HuH-7 (cell line): Measurements from ENCODE around the gene RAB28.

Experiments
- DNase-seq: peaks from one replicate; pipeline ENCODE4 v3.0.0; 2011; ENCODE audit warnings: low spot score

The RAB28 gene

GRCh38 chr4:13509442-13509841 lies 25.3 kb upstream of the RAB28 start:
- DNase-seq: no peak

DNA sequence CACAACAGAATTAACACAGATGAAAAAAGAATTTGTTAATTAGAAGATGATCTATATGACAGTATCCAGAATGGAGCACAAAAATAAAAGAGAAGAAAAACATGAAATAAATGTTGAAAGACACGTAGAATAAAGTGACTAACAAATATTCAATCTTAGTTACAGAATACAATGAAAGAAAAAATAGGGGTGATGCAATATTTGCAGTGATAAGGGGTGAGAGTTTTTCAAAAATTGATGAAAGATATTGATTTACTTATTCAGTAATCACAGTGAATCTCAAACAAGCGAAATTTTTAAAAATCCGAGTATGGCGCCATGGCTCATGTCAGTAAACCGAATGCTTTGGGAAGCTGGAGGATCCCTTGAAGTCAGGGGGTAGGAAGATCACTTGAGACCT lies 20.2 kb upstream of the RAB28 start:
- no peak for DNase-seq

DNA sequence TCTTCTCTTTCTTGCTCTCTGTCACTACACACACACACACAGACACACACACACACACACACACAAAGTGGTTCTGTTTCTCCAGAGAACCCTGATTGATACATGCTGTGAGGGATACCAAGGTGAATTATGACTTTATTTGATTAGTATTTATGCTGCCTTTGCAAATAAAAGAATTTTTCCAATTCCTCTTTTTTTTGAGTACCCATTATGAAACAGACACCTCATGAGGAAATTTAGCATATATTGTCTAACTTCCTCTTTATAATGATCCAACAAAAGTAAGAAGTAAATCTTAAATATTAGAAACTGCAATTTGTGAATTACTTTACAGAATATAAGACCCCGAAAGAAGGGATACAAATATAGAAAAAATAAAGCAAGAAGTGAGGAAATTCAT lies 14.3 kb upstream of the RAB28 start:
- DNase-seq: no peak

GRCh38 chr4:13496605-13497004 lies 12.5 kb upstream of the RAB28 start:
- DNase-seq: no peak

GRCh38 chr4:13495753-13496152 lies 11.6 kb upstream of the RAB28 start:
- DNase-seq: no peak

- DNase-seq: no peak
These were observed 9.7 kb upstream of the RAB28 start for GRCh38 chr4:13493793-13494192.

GRCh38 chr4:13492747-13493146 lies 8.6 kb upstream of the RAB28 start:
- no peak for DNase-seq

DNA sequence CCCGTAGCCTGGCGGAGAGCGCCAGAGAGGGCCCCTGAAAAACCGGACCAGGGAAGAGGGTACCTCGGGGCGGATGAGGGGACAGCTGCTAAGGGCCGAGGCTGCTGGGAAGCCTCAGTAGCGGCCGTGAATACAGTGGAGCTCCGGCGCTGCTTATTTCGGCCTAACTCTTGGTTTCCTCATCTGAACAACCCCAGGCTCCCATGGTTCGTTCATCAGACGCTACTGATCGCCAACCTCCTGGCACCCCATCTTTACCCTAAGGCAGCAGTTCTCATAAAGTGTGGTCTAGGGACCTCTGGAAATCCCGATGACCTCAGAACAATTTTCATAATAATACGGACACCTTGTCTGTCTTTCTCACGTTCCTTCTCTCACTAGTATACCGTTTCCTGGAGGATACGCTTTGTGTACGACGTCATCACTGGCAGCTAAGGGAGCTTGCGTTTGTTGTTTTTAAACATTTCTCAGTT lies 645 bp upstream of the RAB28 start:
- DNase-seq: no peak

DNA sequence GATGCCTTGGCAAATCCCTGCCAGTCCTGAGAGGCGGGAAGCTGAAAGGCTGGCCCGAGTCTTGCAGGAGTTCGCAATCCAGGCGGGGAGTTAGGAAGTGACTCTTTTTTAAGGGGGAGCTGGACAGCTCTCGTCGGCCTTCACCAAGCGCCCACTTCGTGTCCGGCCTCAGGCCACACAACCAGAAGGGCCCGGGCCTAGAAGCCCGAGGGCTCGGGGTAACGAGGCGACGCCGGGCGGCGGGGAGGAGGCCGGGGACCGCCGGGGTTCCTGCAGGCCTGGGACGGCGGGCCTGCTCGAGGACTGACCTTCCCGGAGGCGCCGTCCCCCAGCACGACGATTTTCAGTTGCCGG lies 395 bp downstream of the RAB28 start:
- peak; percentile 27 for DNase-seq

- peak; percentile 11 for DNase-seq
These were observed 888 bp downstream of the RAB28 start for GRCh38 chr4:13483136-13483767.

DNA sequence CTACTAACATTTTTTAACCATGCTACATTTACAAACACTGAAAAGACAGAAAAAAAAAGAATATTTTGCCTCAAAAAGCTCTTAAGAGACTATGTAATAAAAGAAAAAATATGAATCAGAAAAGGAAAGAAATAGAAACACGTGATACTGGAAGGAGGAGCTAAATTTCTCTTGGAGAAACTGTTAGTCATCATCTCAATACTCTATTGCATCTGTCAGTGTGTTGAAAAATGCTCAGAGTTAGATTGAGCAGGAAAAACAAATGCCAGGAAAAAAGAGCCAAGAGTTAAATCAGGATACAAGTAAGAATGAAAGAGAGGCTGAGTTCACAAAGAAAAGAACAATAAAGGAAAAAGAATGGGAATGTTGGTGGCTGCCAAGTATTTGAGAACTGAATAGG lies 2.6 kb downstream of the RAB28 start:
- no peak for DNase-seq

- no peak for DNase-seq
These were observed 5.4 kb downstream of the RAB28 start for GRCh38 chr4:13478707-13479106.

GRCh38 chr4:13478131-13478530 lies 6.0 kb downstream of the RAB28 start:
- DNase-seq: no peak

DNA sequence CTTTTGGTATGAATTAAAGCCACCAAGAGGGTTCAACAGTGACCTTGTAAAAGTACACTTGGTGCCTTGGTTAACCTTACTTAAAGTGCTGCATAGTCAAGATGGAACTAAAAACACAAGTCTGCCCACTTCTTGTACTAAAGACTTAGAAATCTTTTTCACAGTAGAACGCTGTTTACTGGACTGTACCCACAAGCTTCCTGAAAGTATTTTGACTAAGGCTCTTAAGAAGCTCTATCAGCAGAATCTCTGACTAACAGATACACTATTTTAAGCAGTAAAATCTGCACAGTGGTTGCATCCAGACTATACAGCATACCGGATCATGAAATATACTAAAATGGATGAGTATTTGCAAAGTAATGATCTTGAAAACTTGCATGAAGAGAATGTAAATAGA lies 7.2 kb downstream of the RAB28 start:
- DNase-seq: no peak

DNA sequence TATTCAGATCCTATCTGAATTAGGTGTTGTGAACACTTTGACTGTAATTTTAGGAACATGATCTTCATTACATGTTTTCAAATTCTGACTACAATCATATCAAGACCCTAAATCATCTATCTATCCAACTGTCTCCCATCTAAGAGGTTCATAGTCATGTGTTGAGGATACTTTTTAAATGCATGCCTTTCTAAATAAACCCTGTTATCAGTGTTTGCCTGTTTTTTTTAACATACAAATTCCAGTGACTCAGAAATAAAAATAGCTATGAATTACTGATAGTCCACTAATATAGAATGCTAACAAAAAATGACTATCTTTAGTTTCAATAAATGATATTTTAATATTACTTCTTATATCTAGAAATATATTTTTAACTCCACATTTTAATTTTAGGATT lies 8.0 kb downstream of the RAB28 start:
- DNase-seq: no peak

- no peak for DNase-seq
These were observed 12.7 kb downstream of the RAB28 start for GRCh38 chr4:13471400-13471799.

GRCh38 chr4:13470379-13470778 lies 13.8 kb downstream of the RAB28 start:
- DNase-seq: no peak

DNA sequence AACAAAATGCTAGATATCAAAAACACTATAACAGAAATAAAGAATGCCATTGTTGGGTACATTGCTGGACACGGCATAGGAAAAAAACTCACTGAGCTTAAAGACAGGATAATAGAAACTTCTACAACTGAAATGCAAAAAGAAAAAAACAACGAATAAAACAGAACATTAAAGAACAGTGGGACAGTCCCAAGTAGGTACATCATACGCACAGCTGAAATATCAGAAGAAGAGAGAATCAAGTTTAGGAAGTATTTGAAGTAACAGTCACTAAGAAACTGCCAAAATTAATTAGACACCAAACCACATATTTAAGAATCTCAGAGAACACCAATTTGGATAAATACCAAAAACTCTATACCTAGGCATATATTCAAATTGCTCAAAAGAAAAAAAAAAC lies 19.2 kb downstream of the RAB28 start:
- no peak for DNase-seq

DNA sequence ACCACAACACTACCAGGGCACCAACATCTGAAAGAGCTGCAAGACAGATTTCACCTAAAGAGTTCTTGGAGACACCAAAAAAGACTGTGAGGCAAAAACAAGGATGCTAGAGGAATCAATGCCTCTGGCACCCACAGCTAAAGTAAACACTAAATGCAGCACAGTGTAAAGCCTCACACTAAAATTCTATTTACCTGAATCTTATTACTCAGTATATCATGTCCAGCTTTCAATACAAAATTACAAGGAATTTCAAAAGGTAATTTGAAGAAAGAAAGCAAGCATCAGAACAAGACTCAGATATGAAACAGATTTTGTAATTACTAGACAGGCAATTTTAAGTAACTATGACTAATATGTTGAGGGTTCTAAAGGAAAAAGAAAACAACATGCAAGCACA lies 19.6 kb downstream of the RAB28 start:
- DNase-seq: no peak

DNA sequence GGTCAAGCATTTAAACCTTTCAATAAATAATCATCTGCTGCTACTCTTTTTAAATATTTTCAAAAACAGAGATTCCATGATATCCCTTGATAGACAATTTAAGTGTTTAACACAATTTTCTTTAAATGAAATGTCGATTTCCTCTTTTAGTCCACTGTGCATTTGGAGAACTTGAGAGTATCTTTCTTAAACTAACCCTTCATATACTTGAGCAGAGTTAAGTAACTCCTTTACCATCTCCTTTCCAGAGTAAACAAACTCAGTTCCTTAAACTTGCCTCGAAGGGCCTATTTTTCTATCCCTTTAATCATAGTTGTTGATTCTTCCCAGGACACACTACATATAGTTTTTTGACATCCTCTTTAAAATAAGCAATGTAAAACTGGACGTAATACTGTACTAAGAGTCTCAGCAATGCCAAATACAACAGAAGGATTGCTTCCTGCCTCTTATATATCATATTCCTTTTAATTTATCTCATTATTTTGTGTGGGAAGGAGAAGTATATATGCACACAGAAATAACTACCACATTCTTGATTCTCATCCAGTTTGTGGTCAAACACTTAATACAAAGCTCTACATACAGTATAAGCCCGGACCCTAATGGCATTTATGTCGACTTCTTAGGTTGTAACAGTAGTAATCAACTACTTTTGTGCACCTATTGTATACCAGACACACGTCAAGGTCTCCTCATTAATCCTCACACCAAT lies 22.8 kb downstream of the RAB28 start:
- no peak for DNase-seq

DNA sequence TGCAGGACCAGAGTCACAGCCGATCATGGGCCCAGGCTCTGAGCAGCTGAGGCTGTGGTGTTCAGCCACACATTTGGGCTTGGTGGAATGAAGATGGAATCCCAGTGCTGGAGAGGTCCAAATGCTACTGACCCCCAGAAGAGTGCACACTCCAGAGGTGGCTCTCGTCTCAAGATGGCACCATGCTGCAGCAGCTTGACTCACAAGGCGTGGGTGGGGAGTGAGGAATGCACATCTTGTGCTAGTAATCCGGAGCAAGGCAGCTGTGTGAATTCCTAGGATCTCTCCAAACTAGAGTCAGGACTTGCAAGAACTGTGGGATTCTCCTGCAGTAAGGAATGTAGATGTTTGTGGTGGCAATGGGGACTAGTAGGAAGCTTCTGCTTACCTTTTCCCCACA lies 28.7 kb downstream of the RAB28 start:
- no peak for DNase-seq

GRCh38 chr4:13454786-13455185 lies 29.4 kb downstream of the RAB28 start:
- DNase-seq: no peak

- DNase-seq: no peak
These were observed 31.1 kb downstream of the RAB28 start for GRCh38 chr4:13452927-13453579.

DNA sequence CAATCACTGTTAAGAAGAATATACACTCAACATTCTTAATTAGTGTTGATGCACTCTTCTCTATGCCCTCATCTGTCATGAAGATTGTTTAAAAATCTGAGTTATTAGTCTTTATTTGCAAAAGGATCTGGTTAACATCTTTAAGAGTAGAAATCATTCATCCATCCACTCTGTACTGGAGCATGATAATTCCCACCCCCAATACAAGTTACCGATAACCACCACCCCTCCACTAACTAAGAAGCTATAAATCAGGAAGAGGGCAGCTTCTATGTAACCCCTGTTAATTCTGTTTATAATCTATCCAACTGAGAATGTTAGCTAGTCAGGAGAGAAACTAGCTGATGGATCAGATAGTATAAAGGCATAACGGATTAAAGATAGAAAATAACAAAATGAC lies 34.5 kb downstream of the RAB28 start:
- no peak for DNase-seq
